B cell (primary cell): ENCODE measurements around the gene FXYD1.

ENCODE experiments used
- CTCF ChIP-seq: fragments of 200-600 bp; IDR thresholded peaks from one replicate; pipeline ENCODE4 v1.8.0; 2022; ENCODE audit warnings: antibody characterized with exemption, mild to moderate bottlenecking
- EZH2 ChIP-seq: IDR thresholded peaks from 2 replicates; pipeline ENCODE4 v1.6.1; 2012; ENCODE audit warnings: borderline replicate concordance, low read depth, mild to moderate bottlenecking, moderate library complexity, low read length; ENCODE audit not compliant: insufficient read depth, poor library complexity, severe bottlenecking

- TF ChIP-seq CTCF: no peak
- TF ChIP-seq EZH2: no peak
These were observed 21.5 kb upstream of the FXYD1 start for GRCh38 chr19:35117116-35117515.
